CD14-positive monocyte (primary cell): ENCODE data around the gene SLC50A1. TPM values are rescaled to one million over a fixed set of nuclear protein-coding genes. Genes with fewer than 3 reads are reported as not detected.

ENCODE experiments used
- DNase-seq, 3 donors: peaks; one replicate each; pipeline ENCODE4 v3.0.0-alpha.2; 2011 to 2022
- H2AFZ ChIP-seq: 2 replicates; pipeline ENCODE4 v1.6.0; 2012; ENCODE audit warnings: mild to moderate bottlenecking, low read depth, low read length, inconsistent platforms; ENCODE audit not compliant: insufficient read depth, poor library complexity, severe bottlenecking
- H3K27ac ChIP-seq, 2 donors: 1 replicate in 1 of 2; 2 replicates in 1 of 2; pipeline ENCODE4 v1.5.1; 2012 to 2013; ENCODE audit warnings: low read length in 2 of 2, control low read depth in 1 of 2, inconsistent platforms in 1 of 2, low read depth in 1 of 2, mild to moderate bottlenecking in 1 of 2
- H3K27me3 ChIP-seq, 2 donors: one replicate each; pipeline versions ENCODE4 v1.6.0 to v1.6.1; 2011 to 2013; ENCODE audit warnings: low read length in 2 of 2; ENCODE audit not compliant: control insufficient read depth in 2 of 2, insufficient read depth in 2 of 2
- H3K36me3 ChIP-seq, 2 donors: replicated peaks in 1 of 2; 1 replicate in 1 of 2; 2 replicates in 1 of 2; pipeline versions ENCODE4 v1.5.1 to v1.6.1; 2012 to 2013; ENCODE audit warnings: low read length in 2 of 2, control low read depth in 1 of 2, inconsistent platforms in 1 of 2, mild to moderate bottlenecking in 1 of 2; ENCODE audit not compliant: insufficient read depth in 2 of 2, control insufficient read depth in 1 of 2
- H3K4me1 ChIP-seq, 2 donors: 1 replicate in 1 of 2; 2 replicates in 1 of 2; pipeline versions ENCODE4 v1.5.1 to v1.6.1; 2012 to 2013; ENCODE audit warnings: low read length in 2 of 2, control low read depth in 1 of 2, inconsistent platforms in 1 of 2, mild to moderate bottlenecking in 1 of 2, moderate library complexity in 1 of 2; ENCODE audit not compliant: insufficient read depth in 2 of 2, control insufficient read depth in 1 of 2
- H3K4me2 ChIP-seq: replicated peaks from 2 replicates; pipeline ENCODE3; 2012; ENCODE audit warnings: low read length, moderate library complexity, mild to moderate bottlenecking; ENCODE audit not compliant: poor library complexity, severe bottlenecking; ENCODE audit errors: extremely low read depth
- H3K4me3 ChIP-seq, 3 experiments: fragments of 200-600 bp in 1 of 3; sonication (generic) in 1 of 3; replicated peaks in 1 of 3; 1 replicate in 2 of 3; 2 replicates in 1 of 3; pipeline ENCODE4 v1.5.1; 2011 to 2013; ENCODE audit warnings: low read length in 3 of 3, mild to moderate bottlenecking in 3 of 3, control low read depth in 2 of 3, low read depth in 2 of 3, inconsistent platforms in 1 of 3, moderate library complexity in 1 of 3
- H3K79me2 ChIP-seq: 2 replicates; pipeline ENCODE4 v1.6.0; 2012; ENCODE audit warnings: mild to moderate bottlenecking, control low read depth, inconsistent platforms, low read length, moderate library complexity; ENCODE audit not compliant: insufficient read depth
- H3K9ac ChIP-seq: 2 replicates; pipeline ENCODE4 v1.6.0; 2017; ENCODE audit warnings: low read length, mild to moderate bottlenecking; ENCODE audit not compliant: insufficient read depth, poor library complexity, severe bottlenecking
- H3K9me3 ChIP-seq, 2 donors: replicated peaks in 1 of 2; 1 replicate in 1 of 2; 2 replicates in 1 of 2; pipeline versions ENCODE4 v1.5.1 to v1.6.1; 2012 to 2013; ENCODE audit warnings: low read length in 2 of 2, control low read depth in 1 of 2; ENCODE audit not compliant: control insufficient read depth in 1 of 2, insufficient read depth in 1 of 2
- H4K20me1 ChIP-seq: 2 replicates; pipeline ENCODE4 v1.6.0; 2012; ENCODE audit warnings: mild to moderate bottlenecking, low read length, control low read depth, moderate library complexity; ENCODE audit not compliant: insufficient read depth
- H3K27ac Mint-ChIP-seq, 7 donors: one replicate each; pipeline ENCODE4 v1.8.0; 2020; ENCODE audit warnings: mild to moderate bottlenecking in 7 of 7, mixed read lengths in 7 of 7, moderate library complexity in 6 of 7, inconsistent platforms in 2 of 7
- H3K27me3 Mint-ChIP-seq, 3 donors: one replicate each; pipeline ENCODE4 v1.8.0; 2021 to 2022; ENCODE audit warnings: low read depth in 3 of 3, mild to moderate bottlenecking in 3 of 3, mixed read lengths in 3 of 3, moderate library complexity in 3 of 3, inconsistent platforms in 1 of 3
- H3K36me3 Mint-ChIP-seq, 2 donors: one replicate each; pipeline ENCODE4 v1.8.0; 2020; ENCODE audit warnings: mixed read lengths in 2 of 2, inconsistent platforms in 1 of 2, mild to moderate bottlenecking in 1 of 2
- H3K4me1 Mint-ChIP-seq: one replicate; pipeline ENCODE4 v1.8.0; 2020; ENCODE audit warnings: mild to moderate bottlenecking, mixed read lengths
- H3K4me3 Mint-ChIP-seq, 2 donors: one replicate each; pipeline ENCODE4 v1.8.0; 2020; ENCODE audit warnings: mild to moderate bottlenecking in 2 of 2, mixed read lengths in 2 of 2, moderate library complexity in 1 of 2
- H3K9me3 Mint-ChIP-seq, 7 donors: one replicate each; pipeline ENCODE4 v1.8.0; 2020 to 2022; ENCODE audit warnings: mixed read lengths in 7 of 7, mild to moderate bottlenecking in 6 of 7, moderate library complexity in 6 of 7, inconsistent platforms in 2 of 7
- WGBS: methylation state at CpG from one replicate; pipeline ENCODE4 v1.1.5; 2013; ENCODE audit warnings: missing lambda C conversion rate; ENCODE audit not compliant: insufficient coverage; 5-methylcytosine and 5-hydroxymethylcytosine counted together
- intact Hi-C, 2 donors: fragments of 100-400 bp; cut with micrococcal nuclease; formaldehyde crosslinking; loops; one replicate each; pipeline versions ENCODE4 v1.15.0 to v1.15.1; 2023
- polyA plus RNA-seq, 3 donors: library from polyadenylated mRNA; depleted of rRNA in 1 of 3; unstranded in 2 of 3; stranded (reverse) in 1 of 3; fragments of 300-500 nt in 2 of 3; fragments of >200 nt in 1 of 3; fragmentation: Illumina TruSeq in 2 of 3; gene quantifications; 1 replicate in 2 of 3; 2 replicates in 1 of 3; pipeline ENCODE4 v1.2.3, GENCODE V29; 2012 to 2021
- TF ChIP-seq, protein P1 (sequence below): fragments of 200-600 bp; IDR thresholded peaks from one replicate; pipeline ENCODE4 v1.8.0; 2022; ENCODE audit warnings: antibody characterized with exemption, mild to moderate bottlenecking

Gene SLC50A1
- polyA plus RNA-seq, 3 donors, result 40.0 to 50.8 (median 49.4) TPM

DNA sequence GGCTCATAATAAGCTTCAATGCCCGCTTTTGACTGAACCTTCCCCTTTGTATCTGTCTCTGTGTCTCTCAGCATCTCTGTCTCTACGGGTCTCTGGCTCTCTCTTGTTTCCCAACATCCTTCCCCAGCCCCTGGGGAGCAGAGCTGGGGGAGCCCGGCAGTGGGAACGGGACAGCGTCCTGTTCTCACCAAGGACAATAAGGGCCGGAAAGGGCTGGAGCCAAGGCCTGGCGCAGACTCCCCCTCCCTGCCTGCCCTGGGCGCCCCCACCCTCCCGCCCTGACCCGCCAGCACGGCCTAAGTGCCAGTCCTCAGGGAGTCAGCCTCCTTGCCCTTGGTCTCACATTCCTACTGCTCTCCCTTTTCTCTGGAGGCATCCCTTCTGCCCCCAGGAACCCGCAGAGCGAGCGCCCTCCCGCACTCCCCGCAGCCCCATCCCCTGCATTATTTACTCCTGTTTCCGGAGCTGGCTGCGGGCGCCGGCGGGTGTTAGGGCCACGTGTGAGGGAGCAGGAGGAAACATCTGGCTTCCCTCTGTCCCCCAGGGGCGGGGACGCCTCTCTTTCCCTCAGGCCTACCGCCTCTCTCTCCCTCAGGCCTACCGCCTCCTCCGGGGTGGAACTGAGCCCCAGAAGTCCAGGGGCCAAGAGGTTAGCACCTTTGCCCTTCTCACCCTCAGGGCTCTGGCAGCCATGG, 31.0 kb downstream of the SLC50A1 start:
- intact Hi-C loops, result loop anchor here (1.0 to 5.0 kb wide), 3 partner anchors 39 to 75 kb away; partner anchors contain the start of gene EFNA1 (in 1 of the 2)
- H3K27me3 Mint-ChIP-seq, result peaks cover 16 to 23% (median 22%) of the 10 kb centered on the region in 3 donors
- WGBS, result 0% methylated on average over 16 of the region's 27 CpGs
- no peak overlapping the region for H3K4me3 ChIP-seq
- H3K27me3 ChIP-seq, result peaks cover 0 to 15% of the 10 kb centered on the region in 2 donors
- no peaks in the 10 kb centered on the region for H3K9me3 ChIP-seq
- no peak overlapping the region for H3K27ac Mint-ChIP-seq
- TF ChIP-seq, protein P1, sequence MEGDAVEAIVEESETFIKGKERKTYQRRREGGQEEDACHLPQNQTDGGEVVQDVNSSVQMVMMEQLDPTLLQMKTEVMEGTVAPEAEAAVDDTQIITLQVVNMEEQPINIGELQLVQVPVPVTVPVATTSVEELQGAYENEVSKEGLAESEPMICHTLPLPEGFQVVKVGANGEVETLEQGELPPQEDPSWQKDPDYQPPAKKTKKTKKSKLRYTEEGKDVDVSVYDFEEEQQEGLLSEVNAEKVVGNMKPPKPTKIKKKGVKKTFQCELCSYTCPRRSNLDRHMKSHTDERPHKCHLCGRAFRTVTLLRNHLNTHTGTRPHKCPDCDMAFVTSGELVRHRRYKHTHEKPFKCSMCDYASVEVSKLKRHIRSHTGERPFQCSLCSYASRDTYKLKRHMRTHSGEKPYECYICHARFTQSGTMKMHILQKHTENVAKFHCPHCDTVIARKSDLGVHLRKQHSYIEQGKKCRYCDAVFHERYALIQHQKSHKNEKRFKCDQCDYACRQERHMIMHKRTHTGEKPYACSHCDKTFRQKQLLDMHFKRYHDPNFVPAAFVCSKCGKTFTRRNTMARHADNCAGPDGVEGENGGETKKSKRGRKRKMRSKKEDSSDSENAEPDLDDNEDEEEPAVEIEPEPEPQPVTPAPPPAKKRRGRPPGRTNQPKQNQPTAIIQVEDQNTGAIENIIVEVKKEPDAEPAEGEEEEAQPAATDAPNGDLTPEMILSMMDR, result no peak
- H3K4me1 ChIP-seq, result peaks cover 14 to 17% of the 10 kb centered on the region in 2 donors
- no peak overlapping the region for H3K27ac ChIP-seq
- peaks cover 19% of the 10 kb centered on the region for H3K4me1 Mint-ChIP-seq
- H3K79me2 ChIP-seq, result peaks cover 5% of the 10 kb centered on the region
- H3K36me3 Mint-ChIP-seq, result peaks cover 19 to 29% of the 10 kb centered on the region in 2 donors
- H4K20me1 ChIP-seq, result no peaks in the 10 kb centered on the region
- H3K9me3 Mint-ChIP-seq, result peaks cover 0 to 11% (median 6%) of the 10 kb centered on the region in 7 donors
- H3K4me2 ChIP-seq, result peak overlapping the region; percentile 24
- H2AFZ ChIP-seq, result peak overlapping the region; percentile 70
- peaks cover 14 to 19% of the 10 kb centered on the region in 2 donors for H3K36me3 ChIP-seq
- no peak overlapping the region for H3K9ac ChIP-seq
- DNase-seq, result peak in 1 of 3 donors; percentile 10
- peak overlapping the region in 1 of 2 donors; percentile 62 for H3K4me3 Mint-ChIP-seq

DNA sequence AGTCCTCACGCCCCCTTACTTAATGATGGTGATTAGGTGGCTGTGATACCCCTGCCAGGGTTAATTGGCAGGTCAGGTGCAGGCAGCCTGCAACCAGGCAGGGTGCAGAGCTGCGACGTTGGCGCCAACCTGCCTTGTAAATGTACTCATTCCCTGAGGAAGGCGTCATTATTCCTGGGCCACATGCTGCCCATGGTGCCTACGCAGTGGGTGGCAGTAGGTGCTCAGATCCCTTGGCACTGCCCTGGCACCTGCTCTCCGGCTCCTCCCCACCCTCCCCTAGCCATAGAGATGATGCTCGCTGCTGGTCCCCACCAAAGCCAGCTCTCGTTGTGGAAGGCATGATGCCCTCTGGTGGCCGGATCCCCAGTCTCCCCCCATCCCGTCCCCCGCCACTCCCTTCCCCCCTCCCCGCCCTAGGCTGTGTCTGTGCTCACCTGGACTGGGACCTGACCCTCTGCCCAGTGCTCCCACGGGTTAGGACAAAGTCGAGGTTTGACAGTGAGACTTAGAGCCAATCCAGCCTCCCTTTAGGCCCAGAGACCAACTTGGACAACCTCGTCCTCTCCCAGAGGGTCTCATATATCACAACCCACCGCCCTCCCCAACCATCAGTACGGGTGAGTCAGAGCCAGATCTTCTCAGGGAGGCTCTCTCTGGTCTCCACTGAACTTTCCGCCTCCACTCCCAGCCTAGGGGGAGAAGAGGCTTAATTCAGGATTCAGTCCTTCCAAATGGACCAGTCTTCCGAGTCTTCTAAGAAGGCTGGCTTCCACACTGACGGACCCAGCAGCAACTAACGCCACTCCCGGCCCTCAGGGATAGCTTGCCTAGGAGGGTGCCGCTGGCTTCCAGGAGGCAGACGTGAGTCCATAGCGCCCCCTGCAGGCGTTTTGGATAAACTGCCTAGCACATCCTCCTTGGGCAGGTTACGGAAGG, 31.8 kb downstream of the SLC50A1 start:
- Histone ChIP-seq H4K20me1 (no peaks in the 10 kb centered on the region), H3K9ac (no peak overlapping the region), H3K36me3 (peaks cover 14 to 19% of the 10 kb centered on the region in 2 donors), H3K79me2 (peaks cover 13% of the 10 kb centered on the region), H3K4me1 (peaks cover 22% of the 10 kb centered on the region in 2 donors), H3K9me3 (no peaks in the 10 kb centered on the region), H3K27ac (no peak overlapping the region), H3K4me3 (no peak overlapping the region), H3K4me2 (peak overlapping the region; percentile 24), H2AFZ (peak overlapping the region; percentile 70), H3K27me3 (peaks cover 0 to 15% of the 10 kb centered on the region in 2 donors)
- H3K27me3 Mint-ChIP-seq, result peaks cover 16 to 23% (median 22%) of the 10 kb centered on the region in 3 donors
- peaks cover 24% of the 10 kb centered on the region for H3K4me1 Mint-ChIP-seq
- peak overlapping the region in 1 of 2 donors; percentile 62 for H3K4me3 Mint-ChIP-seq
- H3K36me3 Mint-ChIP-seq, result peaks cover 19 to 30% of the 10 kb centered on the region in 2 donors
- TF ChIP-seq, protein P1, result peak; percentile 88
- peak overlapping the region in 2 of 7 donors; percentile 40 to 80 for H3K27ac Mint-ChIP-seq
- intact Hi-C loops, result loop anchor here (1.0 to 5.0 kb wide), 3 partner anchors 40 to 76 kb away; partner anchors contain the start of gene EFNA1 (in 1 of the 2)
- 0% methylated on average over 17 of the region's 28 CpGs for WGBS
- DNase-seq, result peak; percentile 80 to 85 (median 84)
- H3K9me3 Mint-ChIP-seq, result peaks cover 0 to 11% (median 6%) of the 10 kb centered on the region in 7 donors
